CD4-positive, alpha-beta T cell (primary cell): ENCODE data around the gene ANKH. TPM values are rescaled to one million over a fixed set of nuclear protein-coding genes. Genes with fewer than 3 reads are reported as not detected.

Source experiments
- ATAC-seq: fragments of 200-7000 bp; cut with Tn5 transposase; one replicate; pipeline ENCODE4 v1.10.0; 2022; ENCODE audit warnings: mild to moderate bottlenecking; ENCODE audit not compliant: poor library complexity
- CTCF ChIA-PET: fragments of 350-600 bp; sonication (Branson Sonifier 250); formaldehyde crosslinking; loops from one replicate; lab custom pipeline; 2021; ENCODE audit warnings: antibody characterized with exemption, inconsistent platforms; lab: Charles Lee
- POLR2A ChIA-PET: fragments of 350-600 bp; sonication (Branson Sonifier 250); formaldehyde crosslinking; loops from one replicate; lab custom pipeline; 2021; ENCODE audit warnings: antibody characterized with exemption, inconsistent platforms; lab: Charles Lee
- DNase-seq, 14 experiments: peaks; one replicate each; pipeline ENCODE4 v3.0.0-alpha.2; 2013 to 2020; ENCODE audit warnings: mixed read lengths in 2 of 14
- H3K27ac ChIP-seq, 2 donors: one replicate each; pipeline versions ENCODE4 v1.5.1 to v1.7.0; 2013; ENCODE audit warnings: low read length in 2 of 2, low read depth in 1 of 2, mild to moderate bottlenecking in 1 of 2
- H3K27me3 ChIP-seq, 2 experiments: 1 replicate in 1 of 2; 2 replicates in 1 of 2; pipeline versions ENCODE4 v1.6.1 to v1.7.0; 2013; ENCODE audit warnings: low read length in 2 of 2, control low read depth in 1 of 2, mild to moderate bottlenecking in 1 of 2, moderate library complexity in 1 of 2; ENCODE audit not compliant: insufficient read depth in 2 of 2, control insufficient read depth in 1 of 2
- H3K36me3 ChIP-seq: one replicate; pipeline ENCODE4 v1.6.1; 2013; ENCODE audit warnings: low read length, control low read depth; ENCODE audit not compliant: insufficient read depth
- H3K4me1 ChIP-seq: one replicate; pipeline ENCODE4 v1.6.1; 2013; ENCODE audit warnings: low read length, control low read depth; ENCODE audit not compliant: insufficient read depth
- H3K4me3 ChIP-seq: one replicate; pipeline ENCODE4 v1.5.1; 2013; ENCODE audit warnings: mild to moderate bottlenecking, low read length, moderate library complexity
- H3K9me3 ChIP-seq, 2 experiments: 1 replicate in 1 of 2; 2 replicates in 1 of 2; pipeline versions ENCODE4 v1.6.1 to v1.7.0; 2013; ENCODE audit warnings: low read length in 2 of 2, mild to moderate bottlenecking in 2 of 2, control low read depth in 1 of 2, moderate library complexity in 1 of 2; ENCODE audit not compliant: control insufficient read depth in 1 of 2, insufficient read depth in 1 of 2
- H3K27ac Mint-ChIP-seq: one replicate; pipeline ENCODE4 v1.8.0; 2020; ENCODE audit warnings: mixed read lengths
- H3K27me3 Mint-ChIP-seq: one replicate; pipeline ENCODE4 v1.8.0; 2021; ENCODE audit warnings: mixed read lengths
- H3K36me3 Mint-ChIP-seq: one replicate; pipeline ENCODE4 v1.8.0; 2021; ENCODE audit warnings: low read depth, mixed read lengths
- H3K4me1 Mint-ChIP-seq: one replicate; pipeline ENCODE4 v1.8.0; 2021; ENCODE audit warnings: low read depth, mixed read lengths
- H3K4me3 Mint-ChIP-seq: one replicate; pipeline ENCODE4 v1.8.0; 2020; ENCODE audit warnings: mild to moderate bottlenecking, mixed read lengths
- H3K9me3 Mint-ChIP-seq: one replicate; pipeline ENCODE4 v1.8.0; 2020; ENCODE audit warnings: mixed read lengths
- CTCF ChIP-seq: fragments of 200-600 bp; IDR thresholded peaks from one replicate; pipeline ENCODE4 v1.8.0; 2022; ENCODE audit warnings: antibody characterized with exemption, mild to moderate bottlenecking
- intact Hi-C, 2 experiments: fragments of 100-400 bp; cut with DNase I in 1 of 2; cut with micrococcal nuclease in 1 of 2; formaldehyde crosslinking; loops; one replicate each; pipeline versions ENCODE4 v1.15.1 to v1.9.0; 2023 to 2025; cut with DNase I, micrococcal nuclease
- total RNA-seq, 174 experiments: library from RNA in 2 of 174; stranded (reverse) in 2 of 174; gene quantifications; one replicate each; pipeline ENCODE4 v1.2.3 and lab custom pipeline; 2021 to 2026

The ANKH gene
- total RNA-seq, 2 experiments from 2014 or later = 69.5 to 72.3 TPM

DNA sequence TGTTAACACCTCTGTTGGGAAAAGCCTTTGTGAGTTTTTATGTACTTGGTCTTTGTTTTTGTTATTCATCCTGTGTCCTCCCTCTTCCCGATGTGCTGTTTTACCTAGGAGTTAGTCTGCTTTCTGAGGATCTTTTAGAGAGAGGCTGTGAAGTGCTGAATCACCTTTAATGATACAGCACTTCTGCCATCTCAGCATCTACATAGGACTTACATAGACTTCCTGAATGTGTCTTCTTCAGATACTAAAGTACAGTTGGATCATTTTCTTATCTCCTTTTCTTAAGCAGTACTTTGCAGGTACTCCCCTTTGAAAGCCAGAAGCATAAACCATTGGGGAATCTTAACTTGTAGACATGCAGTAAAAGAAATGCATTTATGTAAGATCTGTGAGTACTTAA, 175.5 kb downstream of the ANKH start:
- no peak for DNase-seq
- no peaks in the 10 kb centered on the region for H3K9me3 ChIP-seq
- peaks cover 82% of the 10 kb centered on the region for H3K36me3 ChIP-seq
- Mint-ChIP-seq H3K4me1 (peaks cover 40% of the 10 kb centered on the region), H3K36me3 (peaks cover 93% of the 10 kb centered on the region), H3K27ac (no peak overlapping the region), H3K9me3 (no peaks in the 10 kb centered on the region), H3K27me3 (no peaks in the 10 kb centered on the region), H3K4me3 (no peak overlapping the region)
- ATAC-seq = no peak
- no peak overlapping the region for H3K27ac ChIP-seq
- CTCF ChIA-PET = no interaction called here
- H3K4me1 ChIP-seq = peaks cover 6% of the 10 kb centered on the region
- intact Hi-C loops = no loop called here
- no peak overlapping the region for H3K4me3 ChIP-seq
- H3K27me3 ChIP-seq = no peaks in the 10 kb centered on the region
- no peak for TF ChIP-seq CTCF
- POLR2A ChIA-PET = interaction anchor here (0.8 to 1.1 kb wide), 3 partner anchors 9 to 21 kb away, joined by 3 to 6 read pairs (median 5); no protein-coding TSS in a partner anchor

GRCh38 chr5:14695152-14695551, 176.4 kb downstream of the ANKH start:
- Histone ChIP-seq H3K27me3 (no peaks in the 10 kb centered on the region), H3K9me3 (peaks cover 0 to 3% of the 10 kb centered on the region in 2 experiments), H3K4me1 (no peaks in the 10 kb centered on the region), H3K36me3 (peaks cover 91% of the 10 kb centered on the region), H3K4me3 (no peak overlapping the region), H3K27ac (no peak overlapping the region)
- Mint-ChIP-seq H3K9me3 (no peaks in the 10 kb centered on the region), H3K27ac (no peak overlapping the region), H3K36me3 (peaks cover 97% of the 10 kb centered on the region), H3K4me3 (no peak overlapping the region), H3K27me3 (no peaks in the 10 kb centered on the region), H3K4me1 (peaks cover 32% of the 10 kb centered on the region)
- CTCF ChIA-PET = interaction anchor here (1.4 kb wide), 1 partner anchor 9 kb away, joined by 4 read pairs; no protein-coding TSS in a partner anchor
- TF ChIP-seq CTCF = no peak
- DNase-seq (no peak), ATAC-seq (no peak)
- intact Hi-C loops = no loop called here
- POLR2A ChIA-PET = interaction anchor here (0.8 to 1.1 kb wide), 3 partner anchors 10 to 21 kb away, joined by 3 to 6 read pairs (median 5); no protein-coding TSS in a partner anchor

DNA sequence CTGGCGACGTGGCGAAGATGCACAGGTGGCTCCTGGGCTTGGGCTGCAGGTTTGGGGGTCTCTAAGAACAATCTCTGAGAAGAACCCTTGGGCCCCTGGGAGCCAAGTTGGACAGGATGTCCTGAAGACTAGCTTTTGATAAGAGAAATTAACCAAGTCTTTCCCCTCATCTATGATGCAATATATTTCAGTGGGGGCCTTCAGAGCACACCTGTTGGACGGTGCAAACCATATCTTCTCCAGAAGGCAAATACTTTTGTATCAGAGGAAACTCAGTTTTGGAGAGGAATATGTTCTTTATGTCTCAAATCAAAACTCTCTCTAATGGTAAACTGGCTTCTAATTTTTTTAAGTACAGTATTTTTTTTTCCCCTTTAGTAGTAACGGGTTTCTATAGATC, 178.5 kb downstream of the ANKH start:
- Mint-ChIP-seq H3K4me1 (peaks cover 15% of the 10 kb centered on the region), H3K27ac (peak overlapping the region; percentile 1), H3K9me3 (no peaks in the 10 kb centered on the region), H3K27me3 (no peaks in the 10 kb centered on the region), H3K4me3 (no peak overlapping the region), H3K36me3 (peaks cover 97% of the 10 kb centered on the region)
- no peak for DNase-seq
- ATAC-seq = no peak
- ChIA-PET CTCF (no interaction called here), POLR2A (interaction anchor here (1.2 kb wide), 1 partner anchor 9 kb away, joined by 4 read pairs; no protein-coding TSS in a partner anchor)
- Histone ChIP-seq H3K4me3 (no peak overlapping the region), H3K36me3 (peaks cover 93% of the 10 kb centered on the region), H3K27ac (no peak overlapping the region), H3K9me3 (peaks cover 0 to 4% of the 10 kb centered on the region in 2 experiments), H3K27me3 (no peaks in the 10 kb centered on the region), H3K4me1 (no peaks in the 10 kb centered on the region)
- intact Hi-C loops = no loop called here
- no peak for TF ChIP-seq CTCF
